ENCODE data around the gene TRPC1.
"Not testable (repeated sequence)": the region's sequence is repeated elsewhere in the genome, so short reads cannot be mapped to it uniquely, and the experiment has no call there.

TRPC1 gene

GRCh38 chr3:142723968-142724681, at the start of gene TRPC1:
Gene TRPC1 (plus strand): TSS chr3:142724034. CDS start chr3:142724560, 526 bp downstream.
- Mint-ChIP-seq H3K36me3 (ENCODE audit: insufficient read depth) (peaks cover 5% of the 10 kb centered on the region), H3K4me1 (peaks cover 7% of the 10 kb centered on the region), H3K27ac (ENCODE audit: low read depth) (peak within 1 kb of the TSS; percentile 82), H3K4me3 (peak within 1 kb of the TSS; percentile 87), H3K27me3 (peaks cover 34% of the 10 kb centered on the region), H3K9me3 (no peaks in the 10 kb centered on the region)
- ATAC-seq (replicated peaks; ENCODE audit: extremely low read depth, poor library complexity, severe bottlenecking) (peak; percentile 97), DNase-seq (ENCODE audit: low spot score in 2 of 2) (peak; percentile 55 to 72)

DNA sequence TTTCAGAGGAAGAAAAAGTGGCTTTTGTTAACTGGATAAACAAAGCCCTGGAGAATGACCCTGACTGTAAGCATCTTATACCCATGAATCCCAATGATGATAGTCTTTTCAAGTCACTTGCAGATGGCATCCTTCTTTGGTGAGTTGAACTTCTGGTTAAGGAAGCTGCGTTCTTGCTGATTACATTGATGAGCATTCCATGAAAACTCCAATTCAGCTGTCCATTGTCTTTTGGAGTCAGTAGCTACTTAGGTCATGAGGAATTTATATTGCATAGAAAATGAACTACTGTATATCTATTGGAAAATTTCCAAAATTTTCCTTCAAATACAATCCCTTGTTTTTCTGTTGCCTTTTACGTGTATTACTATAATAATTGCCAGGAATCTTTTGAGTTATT, 47.7 kb upstream of the TRPC1 start:
- no peak overlapping the region for H3K4me3 Mint-ChIP-seq
- DNase-seq (ENCODE audit: low spot score in 2 of 2): no peak
- H3K9me3 Mint-ChIP-seq: no peaks in the 10 kb centered on the region
- H3K36me3 Mint-ChIP-seq (ENCODE audit: insufficient read depth): no peaks in the 10 kb centered on the region
- ATAC-seq (replicated peaks; ENCODE audit: extremely low read depth, poor library complexity, severe bottlenecking): no peak
- H3K27me3 Mint-ChIP-seq: no peaks in the 10 kb centered on the region
- no peaks in the 10 kb centered on the region for H3K4me1 Mint-ChIP-seq
- no peak overlapping the region for H3K27ac Mint-ChIP-seq (ENCODE audit: low read depth)

DNA sequence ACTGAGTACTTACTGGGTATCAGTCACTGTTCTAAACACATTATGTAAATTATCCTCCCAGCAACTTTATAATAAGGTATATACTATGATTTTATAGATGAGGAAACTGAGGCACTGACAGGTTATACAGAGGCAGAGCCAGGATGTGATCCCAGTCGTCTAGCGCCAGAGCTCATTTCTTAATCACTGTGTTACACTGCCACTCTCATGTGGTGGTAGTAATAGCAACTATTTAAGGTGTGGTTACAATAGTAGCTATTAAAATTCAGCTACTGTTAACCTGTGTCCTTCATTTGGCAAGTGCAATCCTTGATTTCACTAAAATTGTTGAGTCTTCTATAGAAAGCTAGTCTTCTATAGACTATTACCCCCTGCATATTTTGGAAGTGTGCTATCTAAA, 43.1 kb upstream of the TRPC1 start:
- no peaks in the 10 kb centered on the region for H3K4me1 Mint-ChIP-seq
- H3K36me3 Mint-ChIP-seq (ENCODE audit: insufficient read depth): no peaks in the 10 kb centered on the region
- H3K9me3 Mint-ChIP-seq: no peaks in the 10 kb centered on the region
- H3K27me3 Mint-ChIP-seq: no peaks in the 10 kb centered on the region
- ATAC-seq (replicated peaks; ENCODE audit: extremely low read depth, poor library complexity, severe bottlenecking) (no peak), DNase-seq (ENCODE audit: low spot score in 2 of 2) (no peak)
- no peak overlapping the region for H3K4me3 Mint-ChIP-seq
- H3K27ac Mint-ChIP-seq (ENCODE audit: low read depth): no peak overlapping the region

DNA sequence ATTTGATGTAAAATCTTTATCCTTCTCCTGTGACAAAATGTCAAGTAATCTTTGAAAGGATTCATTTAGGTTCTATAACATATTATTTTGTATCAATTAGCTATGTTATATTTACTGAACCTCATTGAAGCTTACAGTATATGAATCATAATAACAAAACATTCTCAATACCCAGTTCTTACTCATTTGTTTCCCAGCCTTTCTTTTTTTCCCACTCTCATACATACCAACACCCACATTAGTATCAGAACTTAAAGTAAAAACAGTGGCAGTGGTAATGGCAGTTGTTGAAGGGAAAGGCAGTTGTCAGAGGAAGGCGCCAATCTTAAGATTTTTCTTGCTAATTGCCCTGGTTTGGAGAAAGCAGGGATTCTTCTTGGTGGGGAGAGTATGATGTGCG, 33.2 kb upstream of the TRPC1 start:
- Mint-ChIP-seq H3K27ac (ENCODE audit: low read depth) (no peak overlapping the region), H3K9me3 (no peaks in the 10 kb centered on the region), H3K36me3 (ENCODE audit: insufficient read depth) (no peaks in the 10 kb centered on the region), H3K4me3 (no peak overlapping the region), H3K27me3 (no peaks in the 10 kb centered on the region), H3K4me1 (no peaks in the 10 kb centered on the region)
- DNase-seq (ENCODE audit: low spot score in 2 of 2): no peak
- no peak for ATAC-seq (replicated peaks; ENCODE audit: extremely low read depth, poor library complexity, severe bottlenecking)

- H3K36me3 Mint-ChIP-seq (ENCODE audit: insufficient read depth): no peaks in the 10 kb centered on the region
- no peak for ATAC-seq (replicated peaks; ENCODE audit: extremely low read depth, poor library complexity, severe bottlenecking)
- no peaks in the 10 kb centered on the region for H3K9me3 Mint-ChIP-seq
- no peaks in the 10 kb centered on the region for H3K4me1 Mint-ChIP-seq
- H3K27ac Mint-ChIP-seq (ENCODE audit: low read depth): no peak overlapping the region
- H3K27me3 Mint-ChIP-seq: no peaks in the 10 kb centered on the region
- no peak overlapping the region for H3K4me3 Mint-ChIP-seq
- no peak for DNase-seq (ENCODE audit: low spot score in 2 of 2)
These were observed 32.3 kb upstream of the TRPC1 start for GRCh38 chr3:142691527-142691926.

GRCh38 chr3:142693136-142693853, 30.5 kb upstream of the TRPC1 start:
- H3K36me3 Mint-ChIP-seq (ENCODE audit: insufficient read depth): no peaks in the 10 kb centered on the region
- DNase-seq (ENCODE audit: low spot score in 2 of 2) (no peak), ATAC-seq (replicated peaks; ENCODE audit: extremely low read depth, poor library complexity, severe bottlenecking) (no peak)
- no peak overlapping the region for H3K27ac Mint-ChIP-seq (ENCODE audit: low read depth)
- no peaks in the 10 kb centered on the region for H3K27me3 Mint-ChIP-seq
- H3K4me1 Mint-ChIP-seq: no peaks in the 10 kb centered on the region
- H3K4me3 Mint-ChIP-seq: no peak overlapping the region
- H3K9me3 Mint-ChIP-seq: no peaks in the 10 kb centered on the region

GRCh38 chr3:142694225-142694624, 29.6 kb upstream of the TRPC1 start:
- no peaks in the 10 kb centered on the region for H3K4me1 Mint-ChIP-seq
- no peaks in the 10 kb centered on the region for H3K9me3 Mint-ChIP-seq
- ATAC-seq (replicated peaks; ENCODE audit: extremely low read depth, poor library complexity, severe bottlenecking) (no peak), DNase-seq (ENCODE audit: low spot score in 2 of 2) (no peak)
- no peak overlapping the region for H3K4me3 Mint-ChIP-seq
- no peak overlapping the region for H3K27ac Mint-ChIP-seq (ENCODE audit: low read depth)
- H3K36me3 Mint-ChIP-seq (ENCODE audit: insufficient read depth): no peaks in the 10 kb centered on the region
- no peaks in the 10 kb centered on the region for H3K27me3 Mint-ChIP-seq

- H3K27me3 Mint-ChIP-seq: peaks cover 14% of the 10 kb centered on the region
- no peaks in the 10 kb centered on the region for H3K4me1 Mint-ChIP-seq
- ATAC-seq (replicated peaks; ENCODE audit: extremely low read depth, poor library complexity, severe bottlenecking) (no peak), DNase-seq (ENCODE audit: low spot score in 2 of 2) (no peak)
- no peak overlapping the region for H3K4me3 Mint-ChIP-seq
- no peaks in the 10 kb centered on the region for H3K9me3 Mint-ChIP-seq
- H3K36me3 Mint-ChIP-seq (ENCODE audit: insufficient read depth): no peaks in the 10 kb centered on the region
- no peak overlapping the region for H3K27ac Mint-ChIP-seq (ENCODE audit: low read depth)
These were observed 18.6 kb upstream of the TRPC1 start for GRCh38 chr3:142705198-142705597.

GRCh38 chr3:142706321-142707127, 17.3 kb upstream of the TRPC1 start:
- no peaks in the 10 kb centered on the region for H3K4me1 Mint-ChIP-seq
- DNase-seq (ENCODE audit: low spot score in 2 of 2) (no peak), ATAC-seq (replicated peaks; ENCODE audit: extremely low read depth, poor library complexity, severe bottlenecking) (no peak)
- no peak overlapping the region for H3K27ac Mint-ChIP-seq (ENCODE audit: low read depth)
- peaks cover 14% of the 10 kb centered on the region for H3K27me3 Mint-ChIP-seq
- no peaks in the 10 kb centered on the region for H3K9me3 Mint-ChIP-seq
- H3K36me3 Mint-ChIP-seq (ENCODE audit: insufficient read depth): no peaks in the 10 kb centered on the region
- no peak overlapping the region for H3K4me3 Mint-ChIP-seq

- no peak for ATAC-seq (replicated peaks; ENCODE audit: extremely low read depth, poor library complexity, severe bottlenecking)
- Mint-ChIP-seq H3K4me3 (no peak overlapping the region), H3K9me3 (no peaks in the 10 kb centered on the region), H3K36me3 (ENCODE audit: insufficient read depth) (no peaks in the 10 kb centered on the region), H3K4me1 (no peaks in the 10 kb centered on the region), H3K27me3 (peaks cover 14% of the 10 kb centered on the region), H3K27ac (ENCODE audit: low read depth) (no peak overlapping the region)
- no peak for DNase-seq (ENCODE audit: low spot score in 2 of 2)
These were observed 14.6 kb upstream of the TRPC1 start for GRCh38 chr3:142709207-142709606.

- DNase-seq (ENCODE audit: low spot score in 2 of 2); ATAC-seq (replicated peaks; ENCODE audit: extremely low read depth, poor library complexity, severe bottlenecking); H3K9me3 Mint-ChIP-seq; H3K27ac Mint-ChIP-seq (ENCODE audit: low read depth); H3K4me1 Mint-ChIP-seq; H3K4me3 Mint-ChIP-seq; H3K36me3 Mint-ChIP-seq (ENCODE audit: insufficient read depth): not testable (repeated sequence)
- H3K27me3 Mint-ChIP-seq: peaks cover 48% of the 10 kb centered on the region
These were observed 9.0 kb upstream of the TRPC1 start for GRCh38 chr3:142714882-142715281.

DNA sequence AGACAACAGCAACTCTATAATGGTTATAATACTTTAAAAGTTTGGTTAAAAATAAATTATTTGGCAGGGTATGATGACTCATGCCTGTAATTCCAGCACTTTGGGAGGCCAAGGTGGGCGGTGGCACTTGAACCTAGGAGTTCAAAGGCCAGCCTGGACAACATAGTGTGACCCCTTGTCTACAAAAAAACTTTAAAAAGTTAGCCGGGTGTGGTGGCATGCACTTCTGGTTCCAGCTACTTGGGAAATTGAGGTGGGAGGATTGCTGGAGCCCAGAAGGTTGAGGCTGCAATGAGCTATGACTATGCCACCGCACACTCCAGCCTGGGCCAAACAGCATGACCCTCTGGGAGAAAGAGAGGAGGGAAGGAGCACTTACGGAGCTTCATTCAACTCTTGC, 7.7 kb upstream of the TRPC1 start:
- ATAC-seq (replicated peaks; ENCODE audit: extremely low read depth, poor library complexity, severe bottlenecking) (no peak), DNase-seq (ENCODE audit: low spot score in 2 of 2) (no peak)
- Mint-ChIP-seq H3K9me3 (no peaks in the 10 kb centered on the region), H3K4me1 (no peaks in the 10 kb centered on the region), H3K27ac (ENCODE audit: low read depth) (no peak overlapping the region), H3K4me3 (no peak overlapping the region), H3K36me3 (ENCODE audit: insufficient read depth) (peaks cover 3% of the 10 kb centered on the region), H3K27me3 (peaks cover 60% of the 10 kb centered on the region)

GRCh38 chr3:142723665-142723967, 218 bp upstream of the TRPC1 start:
- ATAC-seq (replicated peaks; ENCODE audit: extremely low read depth, poor library complexity, severe bottlenecking) (no peak), DNase-seq (ENCODE audit: low spot score in 2 of 2) (no peak)
- peaks cover 39% of the 10 kb centered on the region for H3K27me3 Mint-ChIP-seq
- peaks cover 7% of the 10 kb centered on the region for H3K4me1 Mint-ChIP-seq
- no peaks in the 10 kb centered on the region for H3K9me3 Mint-ChIP-seq
- H3K36me3 Mint-ChIP-seq (ENCODE audit: insufficient read depth): peaks cover 6% of the 10 kb centered on the region
- peak overlapping the region; percentile 87 for H3K4me3 Mint-ChIP-seq
- H3K27ac Mint-ChIP-seq (ENCODE audit: low read depth): peak overlapping the region; percentile 82

Measured in central memory CD8-positive, alpha-beta T cell (primary cell).